ENCODE data around the gene PELI2.

PELI2 gene

DNA sequence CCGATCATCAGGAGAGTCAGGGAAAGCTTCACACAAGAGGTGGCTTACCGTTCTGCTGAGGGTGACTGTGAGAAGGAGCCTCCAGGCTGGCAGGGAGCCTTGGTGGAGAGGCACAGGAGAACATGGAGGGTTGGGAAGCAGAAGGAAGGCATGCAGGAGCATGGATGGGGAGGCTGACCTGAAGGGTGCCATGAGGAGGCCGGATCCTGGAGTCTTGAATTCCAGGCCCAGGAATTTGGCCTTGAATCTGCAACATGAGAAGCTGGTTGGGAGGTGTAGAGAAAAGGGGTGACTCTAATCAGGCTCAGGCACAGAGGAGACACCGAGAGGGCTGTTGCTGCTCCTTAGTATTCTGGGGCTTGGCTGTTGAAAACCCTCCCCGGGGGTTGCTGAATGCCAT is 130.2 kb downstream of the PELI2 start:
- DNase-seq (ENCODE audit: low spot score): no peak

- no peak for DNase-seq (ENCODE audit: low spot score)
Observed at GRCh38 chr14:56261046-56261445, 142.8 kb downstream of the PELI2 start.

GRCh38 chr14:56262530-56262929 is 144.3 kb downstream of the PELI2 start:
- DNase-seq (ENCODE audit: low spot score): no peak

- DNase-seq (ENCODE audit: low spot score): no peak
Observed at GRCh38 chr14:56268039-56268438, 149.8 kb downstream of the PELI2 start.

DNA sequence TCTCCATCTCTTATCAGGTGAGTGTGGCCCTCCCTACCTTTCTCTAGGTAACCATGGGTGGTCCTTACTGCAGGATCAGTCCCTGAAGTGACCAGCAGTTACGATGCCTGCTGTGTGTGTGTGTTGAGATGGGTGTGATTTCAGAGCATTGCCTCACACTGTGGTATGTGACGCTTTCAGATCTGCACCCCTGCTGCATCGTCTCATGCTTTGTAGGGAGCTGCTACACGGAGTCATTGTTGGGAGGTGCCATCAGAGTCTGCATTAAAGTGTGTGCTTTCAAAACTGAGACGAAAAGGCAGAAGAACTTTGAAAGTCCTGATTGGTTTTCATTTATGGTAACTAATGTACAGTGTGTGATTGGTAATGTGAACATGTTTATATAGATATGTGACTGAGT is 150.5 kb downstream of the PELI2 start:
- no peak for DNase-seq (ENCODE audit: low spot score)

- DNase-seq (ENCODE audit: low spot score): no peak
Observed at GRCh38 chr14:56270921-56271320, 152.7 kb downstream of the PELI2 start.

GRCh38 chr14:56271970-56272369 is 153.8 kb downstream of the PELI2 start:
- no peak for DNase-seq (ENCODE audit: low spot score)

- DNase-seq (ENCODE audit: low spot score): no peak
Observed at GRCh38 chr14:56273155-56273554, 154.9 kb downstream of the PELI2 start.

- DNase-seq (ENCODE audit: low spot score): no peak
Observed at GRCh38 chr14:56273951-56274350, 155.7 kb downstream of the PELI2 start.

DNA sequence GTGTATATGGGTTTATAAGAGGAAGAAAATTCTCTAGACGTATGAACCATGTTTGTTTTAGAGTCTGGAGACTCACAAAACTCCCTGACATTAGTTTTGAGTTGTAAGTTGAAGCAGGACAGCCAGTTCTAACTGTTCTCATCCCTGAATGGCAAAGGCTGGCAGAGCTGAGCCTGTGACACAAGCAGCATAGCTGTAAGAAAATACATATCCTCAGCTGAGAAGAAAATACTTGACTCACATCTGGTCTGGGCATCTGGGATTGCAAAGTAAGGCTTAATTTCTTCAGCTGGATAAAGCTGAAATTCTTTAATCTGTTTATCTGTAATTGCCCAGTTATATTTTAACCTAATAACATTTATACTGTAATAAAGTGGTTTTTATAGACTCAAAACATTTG is 156.3 kb downstream of the PELI2 start:
- no peak for DNase-seq (ENCODE audit: low spot score)

- DNase-seq (ENCODE audit: low spot score): no peak
Observed at GRCh38 chr14:56276108-56276507, 157.9 kb downstream of the PELI2 start.

GRCh38 chr14:56278383-56278782 is 160.2 kb downstream of the PELI2 start:
- no peak for DNase-seq (ENCODE audit: low spot score)

DNA sequence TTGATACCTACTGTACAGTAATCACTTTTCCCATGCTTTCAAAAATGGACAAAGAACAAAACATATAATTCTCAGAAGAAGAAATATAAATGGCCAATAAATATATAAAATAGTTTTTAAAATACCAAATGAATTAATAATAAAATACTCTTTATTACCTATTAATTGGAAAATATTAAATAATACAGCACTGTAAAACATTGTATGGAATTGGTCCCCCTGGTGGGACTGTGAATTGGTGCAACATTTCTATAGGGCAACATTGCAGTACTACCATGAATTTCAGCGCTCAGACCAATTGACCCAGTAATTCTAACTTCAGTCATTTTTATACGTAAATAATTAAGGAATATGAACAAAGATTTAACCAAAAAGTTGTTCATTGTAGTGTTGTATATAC is 162.6 kb downstream of the PELI2 start:
- no peak for DNase-seq (ENCODE audit: low spot score)

DNA sequence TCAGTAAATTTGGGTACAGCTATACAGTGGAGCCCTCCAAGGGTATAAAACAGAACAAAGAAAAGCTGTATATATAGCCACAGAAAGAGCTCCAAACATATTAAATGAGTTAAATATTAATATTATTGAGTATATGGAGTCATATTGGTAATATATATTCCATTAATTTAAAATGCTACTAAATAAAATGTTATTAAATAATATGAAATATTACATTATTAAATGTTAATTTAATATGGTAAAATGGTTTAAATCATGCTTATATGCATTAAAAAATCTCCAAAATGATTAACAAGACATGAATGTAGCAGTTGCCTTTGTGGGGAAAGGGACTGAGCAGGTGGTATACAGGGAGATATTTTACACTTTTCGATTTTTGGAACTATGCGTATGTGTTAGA is 164.0 kb downstream of the PELI2 start:
- no peak for DNase-seq (ENCODE audit: low spot score)

DNA sequence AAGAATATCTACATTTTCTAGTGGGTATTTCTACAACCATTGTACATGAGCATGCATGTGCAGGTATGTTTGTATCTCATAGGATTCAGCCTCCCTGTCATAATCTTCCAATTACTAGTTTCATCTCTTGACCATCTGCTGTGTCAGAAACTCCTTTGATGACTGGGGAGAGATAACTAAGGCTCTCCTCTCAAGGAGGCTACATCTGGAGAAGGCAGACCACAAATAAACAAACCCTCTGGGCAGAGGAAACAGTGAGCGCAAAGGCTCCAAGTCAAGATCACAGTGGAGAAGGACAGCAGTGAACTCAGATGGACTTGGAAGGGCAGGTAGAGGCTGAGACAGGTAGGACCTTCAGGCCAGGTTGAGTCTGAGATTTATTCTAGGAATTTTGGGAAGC is 166.4 kb downstream of the PELI2 start:
- DNase-seq (ENCODE audit: low spot score): no peak

DNA sequence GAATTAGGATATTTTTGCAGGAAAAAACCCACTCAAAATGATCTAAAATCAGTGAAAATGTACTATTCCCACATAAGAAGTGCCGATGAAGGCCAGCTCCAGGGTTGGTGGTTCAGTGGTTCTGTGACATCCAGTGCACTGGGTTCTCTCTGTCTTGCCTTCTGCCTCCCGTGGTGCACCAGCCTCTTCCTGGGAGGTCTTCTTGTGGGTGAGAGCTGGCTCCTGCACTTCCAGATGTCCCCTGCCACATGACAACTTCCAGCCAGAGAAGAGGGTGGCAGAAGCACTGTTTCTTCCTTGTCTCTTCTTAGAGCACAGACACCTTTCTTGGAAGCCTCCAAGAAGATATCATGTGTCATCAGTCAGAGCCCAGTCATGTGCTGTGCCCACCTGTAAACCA is 170.9 kb downstream of the PELI2 start:
- no peak for DNase-seq (ENCODE audit: low spot score)

GRCh38 chr14:56290195-56290594 is 172.0 kb downstream of the PELI2 start:
- DNase-seq (ENCODE audit: low spot score): no peak

DNA sequence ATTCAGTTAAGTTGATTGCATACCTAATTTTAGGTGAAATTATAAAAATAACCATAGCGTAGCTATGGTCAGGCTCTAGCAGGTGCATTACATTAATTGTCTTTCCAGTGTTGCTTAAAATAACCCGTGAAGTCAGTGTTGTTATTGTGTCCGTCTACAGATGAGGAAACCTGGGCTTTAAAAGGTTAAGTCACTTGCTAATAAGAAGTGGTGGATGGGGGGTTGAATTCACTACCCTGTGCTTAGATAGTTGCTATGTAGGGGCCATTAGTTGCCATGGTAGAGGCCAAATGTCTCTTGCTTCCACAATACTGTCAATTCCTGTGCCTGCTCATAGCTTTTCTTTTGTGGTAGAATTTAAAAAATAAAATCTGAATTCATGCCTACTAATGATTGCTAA is 174.8 kb downstream of the PELI2 start:
- no peak for DNase-seq (ENCODE audit: low spot score)

DNA sequence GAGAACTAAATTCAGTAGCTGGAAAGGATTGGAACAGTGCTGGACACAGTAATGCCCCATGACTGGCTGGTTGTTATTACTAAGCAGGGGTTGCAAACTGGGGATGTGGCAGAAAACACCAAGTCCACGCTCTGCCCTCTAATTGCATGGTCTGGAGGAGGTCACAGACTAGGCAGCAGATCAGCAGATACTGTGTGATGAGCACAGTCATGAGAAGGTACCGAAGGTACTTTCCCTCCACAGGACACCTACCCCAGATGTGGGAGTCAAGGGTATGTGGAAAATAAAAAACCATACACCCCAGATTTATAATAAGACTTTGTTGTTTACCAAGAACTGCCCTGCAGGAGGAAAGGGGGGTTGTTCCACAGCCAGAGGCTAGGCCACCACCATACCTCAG is 175.3 kb downstream of the PELI2 start:
- DNase-seq (ENCODE audit: low spot score): no peak

DNA sequence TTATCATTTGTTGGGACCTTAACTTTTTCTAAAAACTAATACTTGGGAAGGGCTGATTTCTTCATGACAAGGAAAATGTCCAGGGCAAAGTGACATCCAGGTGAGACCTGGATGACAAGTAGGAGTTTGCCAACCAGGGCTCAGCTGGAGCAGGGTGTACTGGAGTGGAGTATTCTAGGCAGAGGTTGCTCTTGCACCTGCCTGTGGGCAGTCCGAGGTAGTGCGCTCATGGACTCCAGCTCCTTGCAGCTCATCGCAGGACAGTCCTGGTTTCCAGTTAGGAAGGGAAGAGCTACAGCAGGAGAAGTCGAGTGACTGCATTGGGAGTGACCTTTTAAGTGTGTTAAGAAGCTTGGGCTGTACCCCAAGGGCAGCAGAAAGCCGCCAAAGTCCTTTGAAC is 175.9 kb downstream of the PELI2 start:
- no peak for DNase-seq (ENCODE audit: low spot score)

DNA sequence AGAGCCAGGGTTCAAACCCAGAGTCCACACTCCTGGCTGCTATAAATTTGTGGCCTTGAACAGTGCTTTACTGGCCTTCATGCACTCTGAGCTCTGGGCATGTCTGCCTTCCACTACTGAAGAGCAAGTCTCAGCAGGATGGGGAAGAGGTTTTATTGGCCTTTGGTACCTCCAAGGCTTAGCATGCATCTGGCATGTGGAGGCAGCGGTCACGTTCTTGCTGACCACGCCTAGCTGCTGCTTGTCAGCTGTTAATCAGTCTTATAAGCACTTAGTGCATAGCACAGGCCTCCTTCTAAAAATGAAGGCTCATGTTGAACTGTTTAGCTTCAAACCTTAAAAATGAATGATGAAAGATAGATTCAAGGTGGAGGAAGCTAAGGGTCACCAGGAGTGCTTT is 177.5 kb downstream of the PELI2 start:
- no peak for DNase-seq (ENCODE audit: low spot score)

DNA sequence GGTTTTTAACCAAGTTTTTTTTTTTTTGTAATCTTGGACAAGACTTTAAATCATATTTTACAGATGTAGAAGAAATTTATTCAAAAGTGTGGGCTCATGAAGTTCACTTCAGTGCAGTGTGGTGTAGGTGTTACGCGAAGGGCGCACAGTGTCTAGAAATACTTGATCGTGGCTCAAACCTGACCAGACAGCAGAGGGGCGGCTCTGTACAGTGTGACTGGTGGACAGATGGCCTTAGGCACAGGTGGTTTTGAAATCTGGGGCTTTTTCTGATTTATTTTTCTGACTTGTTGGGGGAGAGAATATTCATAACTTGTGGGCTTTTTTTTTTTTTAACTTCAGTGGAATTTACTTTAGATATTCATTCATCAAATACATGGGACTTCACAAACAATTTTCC is 179.2 kb downstream of the PELI2 start:
- no peak for DNase-seq (ENCODE audit: low spot score)

DNA sequence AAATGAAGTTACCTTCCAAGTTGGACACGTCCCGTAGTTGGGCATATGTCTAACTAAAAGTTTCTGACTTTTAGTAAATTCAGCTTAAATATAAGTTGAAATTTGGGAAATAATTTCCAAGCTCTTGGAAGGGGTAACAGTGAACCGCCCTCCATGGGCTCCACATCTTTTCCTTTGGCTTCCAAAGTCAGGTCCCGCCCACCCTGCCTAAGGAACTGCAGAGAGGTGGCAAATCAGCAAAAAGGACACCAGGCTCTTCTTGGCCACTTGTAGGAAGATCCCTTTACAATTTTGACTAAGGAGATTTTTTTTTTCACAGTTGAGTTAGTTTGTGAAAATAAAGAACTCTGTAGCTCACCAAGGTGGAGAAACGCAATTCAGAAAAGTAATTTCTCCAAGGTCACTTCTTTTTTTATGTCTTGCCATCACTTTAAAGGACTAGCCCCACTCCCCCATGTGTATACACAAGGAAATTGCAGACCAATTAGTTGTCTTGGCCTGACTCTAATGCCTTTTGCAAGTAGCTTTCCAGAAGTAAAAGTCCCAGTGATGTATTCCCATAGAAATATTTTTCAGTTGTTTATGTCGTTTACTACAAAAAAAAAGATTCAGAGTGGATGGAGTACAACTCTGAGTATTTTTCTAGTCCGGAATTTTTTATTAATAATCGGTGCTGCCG is 181.2 kb downstream of the PELI2 start:
- no peak for DNase-seq (ENCODE audit: low spot score)

DNA sequence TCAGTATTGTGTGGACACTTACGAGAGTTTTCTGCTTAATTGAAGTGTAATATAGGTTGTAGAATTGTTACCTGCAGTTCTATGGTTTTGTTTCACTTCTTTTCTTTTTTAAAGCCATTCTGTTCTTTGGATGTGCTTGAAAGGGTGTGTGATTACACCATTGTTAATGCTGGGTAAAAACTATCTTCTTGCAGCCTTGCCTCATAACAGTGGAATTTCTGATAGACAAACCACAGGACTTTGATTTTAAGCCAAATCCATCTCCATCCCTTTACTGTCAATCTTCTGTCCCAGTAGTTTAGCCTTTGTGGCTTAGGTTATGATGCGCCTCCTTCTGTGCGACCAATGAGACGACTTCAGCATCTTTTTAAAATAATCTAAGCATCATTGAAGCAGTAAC is 182.3 kb downstream of the PELI2 start:
- DNase-seq (ENCODE audit: low spot score): no peak

GRCh38 chr14:56304456-56304855 is 186.2 kb downstream of the PELI2 start:
- DNase-seq (ENCODE audit: low spot score): no peak

All from CD4-positive, alpha-beta T cell treated with Interleukin-15 for 4 hours (primary cell).